Measurements from ENCODE around the gene TTLL11.

DNA sequence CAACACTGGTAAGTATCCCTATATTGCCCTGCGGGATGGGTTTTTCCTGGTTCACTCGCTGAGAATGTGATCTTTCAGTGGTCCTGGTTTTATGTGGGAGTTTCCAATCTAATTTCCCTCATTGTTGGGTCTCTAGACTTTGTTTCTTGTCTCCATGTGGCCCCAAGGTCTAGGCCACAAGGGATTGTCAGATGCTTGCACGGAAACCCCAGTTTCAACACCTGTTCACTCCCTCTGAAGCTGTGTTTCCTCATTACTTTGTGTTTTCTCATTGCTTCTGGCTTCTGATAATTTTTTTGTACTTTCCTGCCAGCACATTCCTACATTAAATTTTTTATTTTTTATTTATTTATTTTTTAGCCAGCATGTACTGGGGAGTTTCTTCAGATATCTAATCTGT lies 191.5 kb downstream of the TTLL11 start:
- no peak for TF ChIP-seq POLR2A (IDR thresholded peaks at IDR 0.05; ENCODE audit: low read depth)
- TF ChIP-seq, protein P1, sequence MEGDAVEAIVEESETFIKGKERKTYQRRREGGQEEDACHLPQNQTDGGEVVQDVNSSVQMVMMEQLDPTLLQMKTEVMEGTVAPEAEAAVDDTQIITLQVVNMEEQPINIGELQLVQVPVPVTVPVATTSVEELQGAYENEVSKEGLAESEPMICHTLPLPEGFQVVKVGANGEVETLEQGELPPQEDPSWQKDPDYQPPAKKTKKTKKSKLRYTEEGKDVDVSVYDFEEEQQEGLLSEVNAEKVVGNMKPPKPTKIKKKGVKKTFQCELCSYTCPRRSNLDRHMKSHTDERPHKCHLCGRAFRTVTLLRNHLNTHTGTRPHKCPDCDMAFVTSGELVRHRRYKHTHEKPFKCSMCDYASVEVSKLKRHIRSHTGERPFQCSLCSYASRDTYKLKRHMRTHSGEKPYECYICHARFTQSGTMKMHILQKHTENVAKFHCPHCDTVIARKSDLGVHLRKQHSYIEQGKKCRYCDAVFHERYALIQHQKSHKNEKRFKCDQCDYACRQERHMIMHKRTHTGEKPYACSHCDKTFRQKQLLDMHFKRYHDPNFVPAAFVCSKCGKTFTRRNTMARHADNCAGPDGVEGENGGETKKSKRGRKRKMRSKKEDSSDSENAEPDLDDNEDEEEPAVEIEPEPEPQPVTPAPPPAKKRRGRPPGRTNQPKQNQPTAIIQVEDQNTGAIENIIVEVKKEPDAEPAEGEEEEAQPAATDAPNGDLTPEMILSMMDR (IDR thresholded peaks at IDR 0.05) = no peak
- no peak for TF ChIP-seq EP300 (IDR thresholded peaks at IDR 0.05)

All from esophagus muscularis mucosa (tissue), 4 donors.